IMR-90 (cell line): Measurements from ENCODE around the gene NFKBIA. TPM values are rescaled to one million over a fixed set of nuclear protein-coding genes. Genes with fewer than 3 reads are reported as not detected.

Experiments
- ELK1 ChIP-seq: fragments of 150-350 bp; IDR thresholded peaks from 2 replicates; pipeline ENCODE4 v1.6.1; 2016; ENCODE audit warnings: low read depth, mild to moderate bottlenecking, low read length, moderate library complexity, borderline replicate concordance
- polyA plus RNA-seq, 3 experiments: library from polyadenylated mRNA; depleted of rRNA; stranded (reverse); fragments of >200 nt; gene quantifications; 2 replicates each; pipeline ENCODE4 v1.2.3, GENCODE V29; 2012; ENCODE audit warnings: low replicate concordance in 1 of 3
- total RNA-seq: library from RNA; depleted of rRNA; stranded (reverse); fragments of >200 nt; gene quantifications from 2 replicates; pipeline ENCODE4 v1.2.3, GENCODE V29; 2012

Gene NFKBIA
- total and polyA plus RNA-seq, 2 of the 4 experiments (the other 2 are of a cell fraction), result 71.1 to 97.1 TPM

GRCh38 chr14:35384455-35385041, 20.0 kb downstream of the NFKBIA start (continued):
- TF ChIP-seq ELK1, result no peak
